CD4-positive, alpha-beta T cell treated with Interleukin-21 for 1 hour (primary cell): ENCODE results near the gene LMX1A.

Experiments used
- DNase-seq: peaks from one replicate; pipeline ENCODE4 v3.0.0-alpha.2; 2020

The LMX1A gene

GRCh38 chr1:165317612-165318011 lies 38.9 kb downstream of the LMX1A start:
- no peak for DNase-seq

- no peak for DNase-seq
These were observed 40.3 kb downstream of the LMX1A start for GRCh38 chr1:165316153-165316772.

GRCh38 chr1:165315481-165315880 lies 41.0 kb downstream of the LMX1A start:
- DNase-seq: no peak

- DNase-seq: no peak
These were observed 42.6 kb downstream of the LMX1A start for GRCh38 chr1:165313903-165314302.

- no peak for DNase-seq
These were observed 43.9 kb downstream of the LMX1A start for GRCh38 chr1:165312591-165312990.

GRCh38 chr1:165306543-165307434 lies 49.7 kb downstream of the LMX1A start:
- no peak for DNase-seq

GRCh38 chr1:165303386-165303785 lies 53.1 kb downstream of the LMX1A start:
- DNase-seq: no peak

GRCh38 chr1:165300400-165300903 lies 56.1 kb downstream of the LMX1A start:
- no peak for DNase-seq

GRCh38 chr1:165298203-165298820 lies 58.2 kb downstream of the LMX1A start:
- DNase-seq: no peak

GRCh38 chr1:165296205-165296604 lies 60.3 kb downstream of the LMX1A start:
- no peak for DNase-seq

GRCh38 chr1:165290148-165290547 lies 66.4 kb downstream of the LMX1A start:
- no peak for DNase-seq

- DNase-seq: no peak
These were observed 67.0 kb downstream of the LMX1A start for GRCh38 chr1:165289556-165289955.

- no peak for DNase-seq
These were observed 68.0 kb downstream of the LMX1A start for GRCh38 chr1:165288350-165289120.

- DNase-seq: no peak
These were observed 68.7 kb downstream of the LMX1A start for GRCh38 chr1:165287781-165288180.

GRCh38 chr1:165287329-165287728 lies 69.2 kb downstream of the LMX1A start:
- DNase-seq: no peak

- DNase-seq: no peak
These were observed 72.1 kb downstream of the LMX1A start for GRCh38 chr1:165284454-165284853.

- no peak for DNase-seq
These were observed 75.2 kb downstream of the LMX1A start for GRCh38 chr1:165281207-165281901.

- no peak for DNase-seq
These were observed 76.6 kb downstream of the LMX1A start for GRCh38 chr1:165279882-165280281.

GRCh38 chr1:165276314-165276713 lies 80.2 kb downstream of the LMX1A start:
- DNase-seq: no peak

- no peak for DNase-seq
These were observed 91.2 kb downstream of the LMX1A start for GRCh38 chr1:165265196-165265838.

- DNase-seq: no peak
These were observed 96.6 kb downstream of the LMX1A start for GRCh38 chr1:165259706-165260428.
